NB4 (cell line): Measurements from ENCODE around the gene DCAF11.

Source experiments
- DNase-seq: peaks from one replicate; pipeline ENCODE4 v3.0.0; 2010; ENCODE audit warnings: low read depth
- H3K4me3 ChIP-seq: one replicate; pipeline ENCODE4 v1.5.1; 2011; ENCODE audit warnings: mild to moderate bottlenecking, low read depth, low read length, moderate library complexity
- MYC ChIP-seq: IDR thresholded peaks from 2 replicates; pipeline ENCODE4 v1.6.1; 2011; ENCODE audit warnings: low read depth, low read length
- POLR2A ChIP-seq: IDR thresholded peaks from 2 replicates; pipeline ENCODE4 v1.6.1; 2011; ENCODE audit warnings: mild to moderate bottlenecking; ENCODE audit not compliant: insufficient read length; ENCODE audit errors: extremely low read depth
- TF ChIP-seq, protein P1 (sequence below): IDR thresholded peaks from 2 replicates; pipeline ENCODE4 v1.6.1; 2011; ENCODE audit warnings: low read depth, low read length
- TF ChIP-seq, protein P2 (sequence below): IDR thresholded peaks from one replicate; pipeline ENCODE4 v1.5.1; 2012; ENCODE audit warnings: low read depth, low read length

DCAF11 gene

DNA sequence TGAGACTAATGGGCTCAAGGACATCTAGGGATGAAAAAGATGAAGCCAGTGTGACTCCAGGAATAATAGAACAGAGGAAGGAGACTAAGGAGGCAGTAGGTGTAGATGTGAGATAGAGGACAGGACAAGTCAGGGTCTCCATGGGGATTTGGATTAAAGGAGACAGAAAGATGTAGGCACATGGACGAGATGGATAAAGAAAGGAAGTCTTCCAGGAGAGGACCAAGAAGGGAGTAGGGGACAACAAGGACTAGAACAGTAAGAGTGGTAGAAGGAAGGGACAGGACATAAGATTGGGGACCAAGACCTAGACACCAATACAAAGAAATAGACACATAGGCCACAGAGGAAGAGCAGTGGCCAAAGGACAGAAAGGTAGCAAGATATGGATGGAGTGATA, 27.6 kb upstream of the DCAF11 start:
- no peak for DNase-seq
- TF ChIP-seq, protein P1, sequence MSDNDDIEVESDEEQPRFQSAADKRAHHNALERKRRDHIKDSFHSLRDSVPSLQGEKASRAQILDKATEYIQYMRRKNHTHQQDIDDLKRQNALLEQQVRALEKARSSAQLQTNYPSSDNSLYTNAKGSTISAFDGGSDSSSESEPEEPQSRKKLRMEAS, result no peak
- TF ChIP-seq POLR2A (no peak), MYC (no peak)
- TF ChIP-seq, protein P2, sequence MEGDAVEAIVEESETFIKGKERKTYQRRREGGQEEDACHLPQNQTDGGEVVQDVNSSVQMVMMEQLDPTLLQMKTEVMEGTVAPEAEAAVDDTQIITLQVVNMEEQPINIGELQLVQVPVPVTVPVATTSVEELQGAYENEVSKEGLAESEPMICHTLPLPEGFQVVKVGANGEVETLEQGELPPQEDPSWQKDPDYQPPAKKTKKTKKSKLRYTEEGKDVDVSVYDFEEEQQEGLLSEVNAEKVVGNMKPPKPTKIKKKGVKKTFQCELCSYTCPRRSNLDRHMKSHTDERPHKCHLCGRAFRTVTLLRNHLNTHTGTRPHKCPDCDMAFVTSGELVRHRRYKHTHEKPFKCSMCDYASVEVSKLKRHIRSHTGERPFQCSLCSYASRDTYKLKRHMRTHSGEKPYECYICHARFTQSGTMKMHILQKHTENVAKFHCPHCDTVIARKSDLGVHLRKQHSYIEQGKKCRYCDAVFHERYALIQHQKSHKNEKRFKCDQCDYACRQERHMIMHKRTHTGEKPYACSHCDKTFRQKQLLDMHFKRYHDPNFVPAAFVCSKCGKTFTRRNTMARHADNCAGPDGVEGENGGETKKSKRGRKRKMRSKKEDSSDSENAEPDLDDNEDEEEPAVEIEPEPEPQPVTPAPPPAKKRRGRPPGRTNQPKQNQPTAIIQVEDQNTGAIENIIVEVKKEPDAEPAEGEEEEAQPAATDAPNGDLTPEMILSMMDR, result no peak
- no peak overlapping the region for H3K4me3 ChIP-seq

- H3K4me3 ChIP-seq, result no peak overlapping the region
- DNase-seq, result no peak
- no peak for TF ChIP-seq MYC
- TF ChIP-seq, protein P1, result no peak
- TF ChIP-seq, protein P2, result no peak
- TF ChIP-seq POLR2A, result no peak
Observed at GRCh38 chr14:24088095-24088494, 26.5 kb upstream of the DCAF11 start.

DNA sequence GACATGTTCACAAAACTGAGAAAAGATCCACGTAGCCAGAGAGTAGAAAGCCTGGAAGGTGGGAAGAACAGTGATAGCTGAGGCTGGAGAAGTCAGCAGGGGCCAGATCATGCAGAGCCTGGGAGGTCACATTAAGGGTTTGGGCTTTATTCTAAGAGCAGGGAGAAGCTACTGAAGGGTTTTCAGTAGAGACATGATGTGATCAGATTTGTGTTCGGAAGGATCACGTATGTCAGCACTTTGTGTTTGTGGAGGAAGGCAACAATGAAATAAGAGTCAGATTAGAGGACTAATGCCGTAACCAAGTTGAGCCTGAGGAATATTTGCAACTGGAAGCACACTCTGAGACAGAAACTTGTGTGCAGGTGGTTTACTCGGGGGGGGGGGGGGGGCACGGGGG, 24.7 kb upstream of the DCAF11 start:
- no peak overlapping the region for H3K4me3 ChIP-seq
- TF ChIP-seq, protein P2, result no peak
- TF ChIP-seq MYC, result no peak
- TF ChIP-seq POLR2A, result no peak
- TF ChIP-seq, protein P1, result no peak
- no peak for DNase-seq

GRCh38 chr14:24092110-24092504, 22.5 kb upstream of the DCAF11 start:
- no peak for DNase-seq
- TF ChIP-seq, protein P2, result no peak
- TF ChIP-seq MYC (no peak), POLR2A (no peak)
- TF ChIP-seq, protein P1, result no peak

DNA sequence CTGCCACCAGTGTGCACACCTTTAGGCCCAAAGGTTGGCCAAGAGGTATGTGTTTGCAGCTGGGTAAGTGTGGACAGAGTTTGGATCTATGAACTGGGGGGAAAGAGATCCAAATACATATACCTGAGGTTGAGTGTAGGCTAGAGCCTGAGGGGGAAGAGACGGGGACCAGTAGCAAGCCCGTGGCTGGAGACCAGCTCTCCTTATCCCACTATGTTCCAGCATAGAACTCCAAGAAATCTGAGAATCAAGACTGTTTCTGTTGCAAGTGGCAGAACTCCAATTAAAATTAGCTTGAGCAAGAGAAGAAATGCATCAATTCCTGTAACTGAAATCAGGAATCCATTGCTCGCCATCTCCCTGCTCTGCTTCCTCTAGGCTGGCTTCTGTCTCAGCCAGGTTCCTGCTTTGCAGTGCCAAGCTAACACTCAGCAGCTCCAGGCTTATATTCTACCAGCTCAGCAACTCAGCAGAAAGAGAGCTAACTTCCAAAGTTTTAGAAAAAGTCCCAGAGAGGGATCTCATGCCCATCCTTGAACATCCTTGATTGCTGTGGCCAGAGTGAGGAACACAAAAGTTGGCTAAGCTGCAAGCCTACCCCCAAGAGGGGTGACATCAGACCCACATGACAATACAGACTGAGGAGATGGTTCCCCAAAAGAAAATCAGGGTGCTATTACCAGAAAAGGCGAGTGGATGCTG, 21.9 kb upstream of the DCAF11 start:
- TF ChIP-seq, protein P2, result no peak
- DNase-seq, result no peak
- no peak overlapping the region for H3K4me3 ChIP-seq

More at GRCh38 chr14:24092110-24092504, 22.5 kb upstream of the DCAF11 start:
- no peak overlapping the region for H3K4me3 ChIP-seq
